ENCODE results near the gene KRT34.
"Not testable (repeated sequence)": the region's sequence is repeated elsewhere in the genome, so short reads cannot be mapped to it uniquely, and the experiment has no call there.

The KRT34 gene

GRCh38 chr17:41366070-41366469, 16.0 kb downstream of the KRT34 start:
- no peak for DNase-seq (ENCODE audit: low spot score)

- DNase-seq (ENCODE audit: low spot score): no peak
These were observed 18.2 kb downstream of the KRT34 start for GRCh38 chr17:41363881-41364280.

- no peak for DNase-seq (ENCODE audit: low spot score)
These were observed 21.7 kb downstream of the KRT34 start for GRCh38 chr17:41360296-41360995.

GRCh38 chr17:41354536-41354935, 27.6 kb downstream of the KRT34 start:
- DNase-seq (ENCODE audit: low spot score): no peak

- no peak for DNase-seq (ENCODE audit: low spot score)
These were observed 29.3 kb downstream of the KRT34 start for GRCh38 chr17:41352597-41353366.

- no peak for DNase-seq (ENCODE audit: low spot score)
These were observed 30.9 kb downstream of the KRT34 start for GRCh38 chr17:41351177-41351576.

GRCh38 chr17:41350381-41350878, 31.7 kb downstream of the KRT34 start, which contains the start of gene KRT33A:
KRT33A (minus strand) TSS chr17:41350828; CDS start chr17:41350767, 61 bp downstream.
- DNase-seq (ENCODE audit: low spot score): not testable (repeated sequence)

- no peak for DNase-seq (ENCODE audit: low spot score)
These were observed 34.0 kb downstream of the KRT34 start for GRCh38 chr17:41347869-41348760.

GRCh38 chr17:41346421-41346820, 35.7 kb downstream of the KRT34 start:
- not testable (repeated sequence) for DNase-seq (ENCODE audit: low spot score)

GRCh38 chr17:41345992-41346391, 36.1 kb downstream of the KRT34 start:
- DNase-seq (ENCODE audit: low spot score): no peak

- DNase-seq (ENCODE audit: low spot score): no peak
These were observed 39.1 kb downstream of the KRT34 start for GRCh38 chr17:41343029-41343428.

- DNase-seq (ENCODE audit: low spot score): no peak
These were observed 40.9 kb downstream of the KRT34 start for GRCh38 chr17:41340934-41341861.

- no peak for DNase-seq (ENCODE audit: low spot score)
These were observed 41.6 kb downstream of the KRT34 start for GRCh38 chr17:41340494-41340893.

GRCh38 chr17:41339571-41340172, 42.4 kb downstream of the KRT34 start:
- DNase-seq (ENCODE audit: low spot score): no peak

- DNase-seq (ENCODE audit: low spot score): no peak
These were observed 43.1 kb downstream of the KRT34 start for GRCh38 chr17:41338961-41339485.

- no peak for DNase-seq (ENCODE audit: low spot score)
These were observed 46.4 kb downstream of the KRT34 start for GRCh38 chr17:41335747-41336146.

- DNase-seq (ENCODE audit: low spot score): no peak
These were observed 47.5 kb downstream of the KRT34 start for GRCh38 chr17:41334385-41335305.

GRCh38 chr17:41333836-41334235, 48.3 kb downstream of the KRT34 start:
- no peak for DNase-seq (ENCODE audit: low spot score)

- DNase-seq (ENCODE audit: low spot score): no peak
These were observed 49.0 kb downstream of the KRT34 start for GRCh38 chr17:41333098-41333497.
